ENCODE measurements around the gene RASL11A.
"Not testable (repeated sequence)": the region's sequence is repeated elsewhere in the genome, so short reads cannot be mapped to it uniquely, and the experiment has no call there.

The RASL11A gene, protein sequence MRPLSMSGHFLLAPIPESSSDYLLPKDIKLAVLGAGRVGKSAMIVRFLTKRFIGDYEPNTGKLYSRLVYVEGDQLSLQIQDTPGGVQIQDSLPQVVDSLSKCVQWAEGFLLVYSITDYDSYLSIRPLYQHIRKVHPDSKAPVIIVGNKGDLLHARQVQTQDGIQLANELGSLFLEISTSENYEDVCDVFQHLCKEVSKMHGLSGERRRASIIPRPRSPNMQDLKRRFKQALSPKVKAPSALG

DNA sequence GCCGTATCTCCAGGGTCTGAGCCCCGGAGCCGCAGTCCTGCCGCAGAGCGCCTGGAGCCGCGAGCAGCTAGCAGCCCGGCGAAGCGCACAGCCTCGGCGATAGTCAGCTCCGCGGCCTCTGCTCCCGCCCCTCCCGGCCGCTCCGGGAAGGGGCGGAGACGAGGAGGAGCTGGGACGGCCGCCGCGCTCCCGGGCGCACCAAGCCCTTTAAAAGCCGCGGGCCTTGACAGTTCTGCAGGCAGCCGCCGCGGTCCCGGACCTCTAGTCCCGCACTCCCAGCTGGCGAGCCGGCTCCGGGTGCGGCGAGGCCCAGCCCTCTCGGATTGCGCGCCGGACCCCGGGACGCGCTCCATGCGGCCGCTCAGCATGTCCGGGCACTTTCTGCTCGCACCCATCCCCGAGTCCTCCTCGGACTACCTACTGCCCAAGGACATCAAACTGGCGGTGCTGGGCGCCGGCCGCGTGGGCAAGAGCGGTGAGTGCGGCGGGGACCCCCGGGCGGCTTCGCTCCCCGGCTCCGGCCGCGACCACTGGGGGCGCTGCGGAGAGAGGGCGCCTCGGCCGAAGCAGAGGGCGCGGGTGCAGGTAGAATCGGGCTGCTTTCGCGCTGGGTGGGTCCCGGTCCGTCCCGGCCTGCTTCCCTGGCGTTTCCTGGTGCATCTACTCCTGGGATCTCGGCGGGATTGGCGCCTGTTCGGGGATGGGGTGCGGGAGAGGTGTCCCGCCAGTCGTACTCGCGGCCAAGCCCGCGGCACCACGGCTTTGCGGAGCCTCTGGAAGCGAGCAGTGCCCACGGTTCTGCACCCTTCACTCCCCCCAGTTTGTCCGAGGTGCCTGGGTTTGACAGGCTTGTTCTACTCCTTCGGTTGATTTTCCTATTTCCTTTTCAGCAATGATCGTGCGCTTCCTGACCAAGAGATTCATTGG is at the start of gene RASL11A:
TSS of gene RASL11A (plus strand) at position 237 of the 927 bp plus-strand sequence. CDS start at position 352, 115 bp downstream.
- DNase-seq (ENCODE audit: low read depth in 1 of 2, low spot score in 1 of 2), result peak; percentile 42 to 71

DNA sequence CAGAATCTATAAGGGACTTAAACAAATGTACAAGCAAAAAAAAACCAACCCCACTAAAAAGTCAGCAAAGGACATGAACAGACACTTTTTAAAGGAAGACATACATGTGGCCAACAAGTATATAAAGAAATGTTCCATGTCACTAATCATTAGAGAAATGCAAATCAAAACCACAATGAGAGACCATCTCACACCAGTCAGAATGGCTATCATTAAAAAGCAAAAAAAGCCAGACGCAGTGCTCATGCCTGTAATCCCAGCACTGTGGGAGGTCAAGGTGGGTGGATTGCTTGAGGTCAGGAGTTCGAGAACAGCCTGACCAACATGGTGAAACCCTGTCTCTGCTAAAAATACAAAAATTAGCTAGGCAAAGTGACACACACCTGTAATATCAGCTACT is 48.5 kb upstream of the RASL11A start:
- DNase-seq (ENCODE audit: low read depth in 1 of 2, low spot score in 1 of 2), result not testable (repeated sequence)

DNA sequence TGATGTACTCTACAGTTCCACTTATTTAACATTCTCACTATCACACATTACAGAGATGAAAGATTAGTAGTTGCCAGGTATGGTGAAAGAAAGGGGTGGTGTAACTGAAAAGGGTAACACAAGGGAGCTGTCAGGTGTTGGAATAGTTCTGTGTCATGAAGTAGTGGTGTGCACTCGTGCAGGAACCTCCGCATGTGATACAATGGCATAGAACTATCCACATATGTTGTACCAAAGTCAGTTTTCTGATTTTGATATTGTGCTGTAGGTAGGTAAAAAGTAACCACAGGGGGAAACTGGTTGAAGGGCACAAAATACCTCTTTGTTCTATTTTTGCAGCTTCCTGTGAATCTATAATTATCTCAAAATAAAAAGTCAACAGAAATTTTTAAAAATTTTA is 43.6 kb upstream of the RASL11A start:
- no peak for DNase-seq (ENCODE audit: low read depth in 1 of 2, low spot score in 1 of 2)

DNA sequence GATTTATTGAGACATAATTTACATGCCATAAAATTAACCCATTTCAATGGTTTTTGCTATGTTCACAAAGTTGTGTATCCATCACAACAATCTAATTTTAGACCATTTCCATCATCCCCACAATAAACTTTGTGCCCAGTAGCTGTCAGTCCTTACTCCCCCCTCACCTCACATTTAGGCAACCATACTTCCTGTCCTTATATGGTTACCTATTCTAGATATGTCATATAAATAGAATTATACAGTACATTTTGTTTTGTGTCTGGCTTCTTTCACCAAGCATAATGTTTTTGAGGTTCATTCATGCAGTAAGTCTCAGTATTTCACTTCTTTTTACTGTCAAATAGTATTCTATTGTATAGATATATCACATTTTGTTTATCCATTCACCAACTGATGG is 42.5 kb upstream of the RASL11A start:
- no peak for DNase-seq (ENCODE audit: low read depth in 1 of 2, low spot score in 1 of 2)

DNA sequence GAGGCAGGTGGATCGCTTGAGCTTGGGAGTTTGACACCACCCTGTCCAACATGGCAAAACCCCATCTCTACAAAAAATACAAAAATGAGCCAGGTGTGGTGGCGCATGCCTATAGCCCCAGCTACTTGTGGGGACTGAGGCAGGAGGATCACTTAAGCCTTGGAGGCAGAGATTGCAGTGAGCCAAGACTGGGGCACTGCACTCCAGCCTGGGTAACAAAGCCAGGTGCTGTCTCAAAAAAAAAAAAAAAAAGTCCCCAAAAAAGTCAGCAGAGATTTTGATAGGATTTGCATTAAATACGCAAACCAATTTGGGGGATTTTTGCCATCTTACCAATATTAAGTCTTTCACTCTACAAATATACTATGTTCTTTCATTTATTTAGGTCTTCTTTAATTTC is 41.0 kb upstream of the RASL11A start:
- DNase-seq (ENCODE audit: low read depth in 1 of 2, low spot score in 1 of 2), result no peak

DNA sequence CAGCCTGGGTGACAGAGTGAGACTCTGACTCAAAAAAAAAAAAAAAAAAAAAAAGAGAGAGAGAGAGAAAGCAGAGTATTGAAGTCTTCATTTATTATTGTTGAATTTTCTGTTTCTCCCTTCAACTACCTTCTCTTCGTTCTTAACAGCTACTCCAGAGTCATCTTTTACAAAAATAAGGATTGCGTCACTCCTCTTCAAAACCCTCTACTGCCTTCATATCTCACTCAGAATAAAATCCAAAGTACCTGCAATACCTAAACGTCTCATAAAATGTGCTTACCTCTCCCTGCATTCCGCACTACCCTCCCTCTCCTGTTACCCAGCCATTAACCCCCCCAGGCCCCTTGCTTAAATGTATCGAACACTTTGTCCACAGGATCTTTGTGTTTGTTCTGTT is 36.7 kb upstream of the RASL11A start:
- DNase-seq (ENCODE audit: low read depth in 1 of 2, low spot score in 1 of 2), result no peak

DNA sequence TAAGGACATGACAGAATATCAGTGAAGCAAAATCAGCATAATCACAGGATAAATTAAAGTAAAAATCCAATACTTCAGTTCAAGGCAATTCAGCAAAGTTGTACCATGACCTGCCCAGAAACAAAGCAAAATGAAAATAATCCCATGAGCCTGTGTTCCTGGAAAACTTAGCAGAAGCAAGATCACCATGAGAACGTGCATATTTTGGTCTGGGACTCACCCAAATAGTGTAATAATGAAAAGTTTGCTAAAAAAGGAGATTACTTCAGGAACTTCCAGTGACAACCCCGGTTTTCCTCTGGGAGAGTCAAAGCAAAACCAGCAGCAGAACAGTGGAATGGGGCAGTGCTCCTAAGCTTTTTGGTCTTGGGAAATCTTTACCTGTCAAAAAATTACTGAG is 34.2 kb upstream of the RASL11A start:
- no peak for DNase-seq (ENCODE audit: low read depth in 1 of 2, low spot score in 1 of 2)

DNA sequence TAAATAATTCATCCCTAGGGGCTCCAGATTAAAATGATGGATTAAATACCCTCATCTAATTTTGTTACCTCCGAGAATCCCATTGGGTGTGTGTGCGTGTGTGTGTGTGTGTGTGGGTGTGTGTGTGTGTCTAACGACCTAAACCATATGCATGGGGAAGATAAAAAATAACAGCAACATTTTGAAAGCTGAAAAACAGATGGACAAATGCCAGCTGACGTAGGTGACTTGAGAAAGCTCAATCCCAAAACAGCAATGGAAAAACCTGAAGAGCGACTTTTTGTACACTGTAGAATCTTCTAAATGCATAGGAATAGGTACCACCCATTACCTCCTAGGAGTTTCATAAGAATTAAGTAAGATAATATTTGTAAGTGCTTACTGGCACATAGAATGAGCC is 27.9 kb upstream of the RASL11A start:
- no peak for DNase-seq (ENCODE audit: low read depth in 1 of 2, low spot score in 1 of 2)

DNA sequence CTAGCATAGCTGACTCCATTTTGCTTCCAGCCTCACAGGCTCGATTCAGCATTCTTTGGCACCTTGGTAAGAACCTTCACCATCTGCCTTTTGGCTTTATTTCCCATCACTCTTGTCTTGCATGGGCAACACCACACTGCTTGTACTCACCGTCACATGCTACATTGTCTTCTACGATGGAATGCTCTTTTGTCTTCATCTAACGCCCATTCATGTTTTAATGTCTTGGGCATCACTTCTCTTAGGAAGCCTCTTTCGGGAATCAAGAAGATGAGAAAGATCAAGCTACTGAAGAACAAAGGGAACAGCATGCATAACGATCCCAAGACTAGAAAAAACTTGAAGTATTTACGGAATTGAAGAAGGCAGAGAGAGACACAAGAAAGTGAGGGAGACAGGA is 25.0 kb upstream of the RASL11A start:
- DNase-seq (ENCODE audit: low read depth in 1 of 2, low spot score in 1 of 2), result no peak

DNA sequence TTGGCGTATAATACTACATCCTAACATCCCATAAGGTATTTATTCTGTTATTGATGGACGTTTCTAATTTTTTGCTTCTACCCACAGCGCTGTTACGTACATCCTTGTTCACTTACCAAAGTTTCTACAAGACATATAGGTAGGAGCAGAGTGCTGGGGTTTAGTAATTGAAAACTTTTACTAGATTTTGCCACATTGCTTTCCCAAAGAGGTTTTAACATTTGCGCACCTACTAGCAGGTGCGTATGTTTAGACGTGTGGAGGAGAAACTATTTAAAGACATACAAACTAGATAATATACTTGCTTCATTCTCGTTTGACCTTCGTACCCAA is 19.8 kb upstream of the RASL11A start:
- no peak for DNase-seq (ENCODE audit: low read depth in 1 of 2, low spot score in 1 of 2)

DNA sequence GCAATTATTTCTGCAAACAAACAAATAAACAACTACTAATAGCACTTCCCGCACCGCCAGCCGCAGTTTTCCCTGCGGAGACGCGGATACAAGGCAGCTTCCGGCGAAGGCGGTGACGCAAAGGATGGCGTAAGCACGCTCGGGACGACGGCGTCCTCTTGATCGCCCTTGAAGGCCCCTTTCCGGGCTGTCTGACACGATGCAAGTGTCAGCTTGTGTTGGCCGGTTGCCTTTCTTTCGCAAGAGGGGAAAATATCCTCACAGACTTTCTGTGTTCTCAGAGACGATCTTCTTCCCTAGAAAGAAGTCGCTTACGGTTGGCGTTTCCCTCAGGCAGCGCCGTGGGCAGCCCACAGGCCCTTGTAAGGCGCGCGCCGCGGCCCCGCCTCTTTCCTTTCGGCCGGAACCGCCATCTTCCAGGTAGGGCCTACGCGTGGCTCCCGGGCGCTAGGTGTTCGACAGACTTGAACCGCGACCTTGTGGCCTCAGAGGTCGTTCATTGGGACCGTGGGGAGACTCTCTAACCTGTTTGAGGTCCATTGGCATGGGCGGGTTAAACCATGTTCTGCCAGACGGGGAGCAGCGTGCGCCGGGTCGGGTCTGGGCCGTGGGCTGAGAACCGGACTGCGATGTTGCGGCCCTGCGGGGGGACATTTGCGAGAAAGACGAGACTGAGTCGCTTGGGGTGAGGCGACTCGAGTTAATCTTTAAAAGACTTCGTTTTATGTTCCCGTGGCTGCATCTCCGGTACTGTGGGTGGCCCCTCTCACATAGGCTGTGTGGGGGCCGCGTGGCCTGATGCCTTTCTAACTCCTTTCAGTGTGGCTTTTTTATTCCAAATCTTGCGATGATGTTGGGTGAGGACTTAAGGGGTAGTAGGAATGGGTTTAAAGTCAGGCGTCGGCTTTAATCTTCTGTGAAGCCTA is 19.2 kb upstream of the RASL11A start, which contains the start of gene RPL21:
TSS of gene RPL21 (plus strand) at position 393 of the 926 bp plus-strand sequence. CDS start 2,219 bp downstream, outside the sequence.
- peak; percentile 81 to 85 for DNase-seq (ENCODE audit: low read depth in 1 of 2, low spot score in 1 of 2)

DNA sequence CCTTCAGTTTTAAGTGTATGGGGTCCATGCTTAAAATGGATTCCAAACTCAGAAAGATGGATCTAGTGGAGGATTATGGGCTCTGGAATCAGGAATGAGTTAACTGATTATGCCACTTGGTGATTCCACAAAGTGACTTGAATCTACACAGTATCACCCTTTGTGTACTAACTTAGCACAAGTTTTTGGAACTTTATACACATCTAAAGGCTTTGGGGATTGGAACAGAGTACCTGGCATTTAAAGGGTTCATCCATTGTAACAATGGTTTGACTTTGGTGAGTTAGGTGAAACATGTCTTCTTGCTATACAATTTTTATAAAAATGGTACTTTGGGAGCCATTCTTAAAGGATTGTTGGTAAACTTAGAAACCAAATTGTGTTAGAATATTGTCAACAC is 18.2 kb upstream of the RASL11A start:
- no peak for DNase-seq (ENCODE audit: low read depth in 1 of 2, low spot score in 1 of 2)

DNA sequence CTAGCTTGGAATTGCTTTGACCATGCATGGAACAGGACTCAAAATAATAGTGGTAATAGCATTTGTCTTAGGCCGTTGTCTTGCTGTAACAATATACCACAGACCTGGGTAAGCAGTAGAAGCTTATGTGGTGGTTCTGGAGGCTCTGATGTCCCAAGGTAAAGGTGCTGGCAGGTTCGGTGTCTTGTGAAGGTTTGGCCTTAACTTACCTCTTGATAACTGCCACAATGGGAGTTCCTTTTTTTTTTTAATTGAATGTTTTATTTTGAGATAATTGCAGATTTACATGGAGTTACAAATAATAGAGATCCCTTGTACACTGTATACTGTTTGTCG is 13.4 kb upstream of the RASL11A start:
- no peak for DNase-seq (ENCODE audit: low read depth in 1 of 2, low spot score in 1 of 2)

DNA sequence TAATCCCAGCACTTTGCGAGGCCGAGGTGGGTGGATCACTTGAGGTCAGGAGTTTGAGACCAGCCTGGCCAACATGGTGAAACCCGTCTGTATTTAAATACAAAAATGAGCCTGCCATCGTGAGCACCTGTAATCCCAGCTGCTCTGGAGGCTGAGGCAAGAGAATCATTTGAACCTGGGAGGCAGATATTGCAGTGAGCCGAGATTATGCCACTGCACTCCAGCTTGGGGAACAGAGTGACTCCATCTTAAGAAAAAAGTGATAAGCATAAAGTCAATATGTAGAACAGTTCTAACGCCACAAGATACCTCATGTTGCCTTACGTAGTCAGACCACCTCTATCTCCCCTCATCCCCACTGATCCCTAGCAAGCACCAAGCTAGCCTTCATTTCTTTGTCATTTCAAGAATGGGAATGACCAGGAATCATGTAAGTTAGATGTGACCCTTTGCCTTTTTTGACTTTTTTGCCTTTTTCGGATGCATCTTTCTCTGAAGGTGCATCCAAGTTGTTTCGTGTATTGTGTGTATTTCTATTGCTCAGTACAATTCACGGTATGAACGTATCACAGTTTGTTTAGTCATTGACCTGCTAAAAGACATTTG is 12.9 kb upstream of the RASL11A start:
- no peak for DNase-seq (ENCODE audit: low read depth in 1 of 2, low spot score in 1 of 2)

DNA sequence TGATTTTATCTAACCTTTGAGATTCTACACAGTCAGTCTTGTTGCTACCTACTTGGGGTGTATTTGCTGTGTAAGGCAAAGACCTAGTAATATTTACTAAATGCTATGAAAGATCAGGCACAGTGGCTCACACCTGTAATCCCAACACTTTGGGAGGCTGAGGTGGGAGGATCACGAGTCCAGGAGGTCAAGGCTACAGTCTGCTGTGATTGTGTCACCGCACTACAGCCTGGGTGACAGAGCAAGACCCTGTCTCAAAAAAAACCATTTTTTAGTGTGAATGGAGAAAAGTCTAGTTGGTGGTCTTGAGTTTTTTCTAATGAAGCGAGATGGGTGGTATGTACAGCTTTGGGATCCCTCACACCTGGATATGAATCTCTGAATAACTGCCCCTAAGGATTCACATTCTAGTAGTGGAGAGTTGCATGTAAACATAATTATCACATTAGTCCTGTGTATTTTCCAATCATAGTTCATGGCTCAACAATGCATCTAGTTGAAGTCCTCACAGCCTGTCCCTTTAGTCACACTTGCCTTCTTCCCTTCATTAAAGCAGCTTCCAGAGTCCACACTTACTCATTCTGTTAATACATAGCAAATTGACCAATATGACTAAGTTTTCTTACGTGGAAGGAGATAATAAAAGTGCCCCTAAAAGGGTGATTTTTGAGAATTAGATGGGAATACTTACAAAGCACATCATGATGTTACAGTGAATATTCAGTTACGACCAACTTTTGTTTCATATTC is 11.8 kb upstream of the RASL11A start:
- DNase-seq (ENCODE audit: low read depth in 1 of 2, low spot score in 1 of 2), result no peak

DNA sequence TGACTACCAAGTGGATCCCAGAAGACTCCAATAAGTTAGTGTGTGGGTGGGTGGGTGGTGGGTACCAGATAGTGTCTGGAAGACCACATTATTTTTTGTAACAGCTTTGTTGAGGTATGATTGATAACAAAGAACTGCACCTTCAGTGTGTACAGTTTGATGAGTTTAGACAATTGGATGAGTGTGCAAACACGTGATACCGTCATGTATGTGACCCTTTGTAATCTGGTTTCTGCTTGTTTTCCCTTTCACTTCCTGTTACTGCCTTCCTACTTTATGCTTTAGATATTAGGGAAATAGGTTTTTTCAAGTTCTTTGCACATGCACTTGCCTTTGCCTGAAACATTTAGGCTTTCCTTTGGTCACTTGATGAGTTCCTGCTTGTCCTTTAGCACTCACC is 10.8 kb upstream of the RASL11A start:
- no peak for DNase-seq (ENCODE audit: low read depth in 1 of 2, low spot score in 1 of 2)

DNA sequence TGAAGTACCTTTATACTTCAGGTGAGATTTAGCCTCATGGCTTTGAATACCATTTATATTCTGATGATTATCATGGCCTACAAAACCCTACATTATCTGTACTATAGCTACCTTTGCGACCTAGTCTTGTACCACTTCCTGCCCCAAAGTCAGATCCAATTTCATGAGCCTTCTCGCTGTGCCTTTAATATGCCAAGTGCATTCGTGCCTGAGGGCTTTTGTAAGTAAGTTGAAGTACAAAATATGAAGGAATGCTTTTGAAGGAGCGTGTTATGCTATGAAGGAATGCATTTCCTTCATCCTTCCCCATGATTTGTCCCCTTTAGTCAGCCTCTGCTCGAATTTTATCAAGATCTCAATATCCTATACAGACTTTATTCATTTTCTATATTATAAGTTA is 9.2 kb upstream of the RASL11A start:
- DNase-seq (ENCODE audit: low read depth in 1 of 2, low spot score in 1 of 2), result no peak

DNA sequence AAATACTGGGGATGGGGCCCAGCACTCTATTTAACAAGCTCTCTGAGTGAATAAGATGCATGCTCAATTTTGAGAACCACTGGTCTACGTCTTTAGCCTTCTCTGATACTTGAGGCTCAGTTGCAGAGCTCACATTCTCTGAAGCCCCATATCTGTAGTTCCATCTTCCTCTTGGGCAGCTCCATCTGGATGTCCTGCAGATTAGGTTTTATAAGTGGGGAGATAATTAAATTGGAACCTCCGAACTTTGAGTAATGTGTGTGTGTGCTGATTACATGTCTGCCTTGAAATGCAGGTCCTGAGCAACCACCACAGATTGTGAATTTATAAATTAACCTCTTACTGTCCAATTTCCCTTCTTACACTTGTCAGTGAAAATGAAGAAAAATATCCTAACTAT is 7.2 kb upstream of the RASL11A start:
- no peak for DNase-seq (ENCODE audit: low read depth in 1 of 2, low spot score in 1 of 2)

DNA sequence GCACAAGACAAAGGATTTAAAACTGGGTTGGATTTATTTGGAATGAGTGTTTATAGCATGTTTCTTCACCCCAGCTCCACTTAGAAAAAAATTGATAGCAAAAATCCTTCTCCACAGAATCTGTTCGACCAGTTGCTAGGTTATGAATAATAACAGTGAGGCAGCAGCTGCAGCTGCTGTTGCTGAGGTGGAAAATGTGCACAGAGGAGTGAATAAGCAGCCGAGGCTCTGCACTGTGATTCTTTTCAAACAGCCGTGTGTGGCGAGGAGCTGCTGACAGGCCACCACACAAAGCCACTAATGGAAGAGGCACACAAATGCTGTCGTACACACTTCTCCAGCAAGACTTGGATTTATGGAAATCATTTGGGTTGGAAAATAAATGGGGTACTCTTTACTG is 6.4 kb upstream of the RASL11A start:
- DNase-seq (ENCODE audit: low read depth in 1 of 2, low spot score in 1 of 2), result no peak

DNA sequence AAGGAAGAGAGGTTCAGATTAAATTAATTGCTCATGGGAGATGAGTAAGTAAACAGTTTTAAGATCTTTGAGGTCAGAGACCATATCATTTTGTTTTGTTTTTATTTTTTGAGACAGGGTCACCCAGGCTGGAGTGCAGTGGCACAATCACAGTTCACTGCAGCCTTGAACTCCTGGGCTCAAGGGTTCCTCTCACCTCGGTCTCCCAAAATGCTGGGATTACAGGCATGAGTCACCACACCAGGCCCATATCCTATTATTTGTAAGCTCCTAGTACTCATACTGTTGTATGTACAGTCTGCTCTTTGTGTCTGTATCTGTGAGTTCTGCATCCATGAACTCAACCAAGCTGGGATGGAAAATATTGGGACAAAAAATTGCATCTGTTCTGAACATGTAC is 6.0 kb upstream of the RASL11A start:
- no peak for DNase-seq (ENCODE audit: low read depth in 1 of 2, low spot score in 1 of 2)
